Measurements from ENCODE around the gene FNDC3A.

GRCh38 chr13:49226613-49227012 is 250.9 kb downstream of the FNDC3A start:
- TF ChIP-seq CTCF (IDR thresholded peaks at IDR 0.05), result no peak
- no peak for TF ChIP-seq POLR2A (IDR thresholded peaks at IDR 0.05)
